ENCODE results near the gene XKR8. TPM values are rescaled to one million over a fixed set of nuclear protein-coding genes. Genes with fewer than 3 reads are reported as not detected.

Gene XKR8
- total RNA-seq, 1 donor from 2014 or later = 6.5 TPM

- DNase-seq (ENCODE audit: low read depth in 2 of 2) = no peak
Measured at GRCh38 chr1:27955076-27955475, 4.7 kb upstream of the XKR8 start.

GRCh38 chr1:27956761-27957160 lies 3.0 kb upstream of the XKR8 start:
- no peak for DNase-seq (ENCODE audit: low read depth in 2 of 2)

DNA sequence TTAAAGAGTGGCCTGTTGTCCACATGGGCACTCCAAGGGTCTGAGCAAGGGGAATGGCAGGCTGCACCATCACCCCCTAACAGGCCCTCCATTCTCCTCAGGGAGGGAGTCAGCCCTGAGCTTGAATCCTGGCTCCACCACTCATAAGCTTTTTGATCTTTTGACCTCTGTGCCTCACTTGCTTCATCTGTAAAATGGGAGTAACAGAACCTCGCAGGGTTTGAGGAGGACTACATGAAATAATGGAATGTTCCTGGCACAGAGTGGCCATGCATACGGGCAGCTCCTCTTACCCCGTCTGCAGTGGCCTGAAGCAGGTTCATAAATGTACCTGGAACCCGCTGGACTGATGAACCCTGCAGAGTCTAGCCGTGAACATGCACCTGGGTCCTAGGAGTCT lies 2.1 kb upstream of the XKR8 start:
- no peak for DNase-seq (ENCODE audit: low read depth in 2 of 2)

DNA sequence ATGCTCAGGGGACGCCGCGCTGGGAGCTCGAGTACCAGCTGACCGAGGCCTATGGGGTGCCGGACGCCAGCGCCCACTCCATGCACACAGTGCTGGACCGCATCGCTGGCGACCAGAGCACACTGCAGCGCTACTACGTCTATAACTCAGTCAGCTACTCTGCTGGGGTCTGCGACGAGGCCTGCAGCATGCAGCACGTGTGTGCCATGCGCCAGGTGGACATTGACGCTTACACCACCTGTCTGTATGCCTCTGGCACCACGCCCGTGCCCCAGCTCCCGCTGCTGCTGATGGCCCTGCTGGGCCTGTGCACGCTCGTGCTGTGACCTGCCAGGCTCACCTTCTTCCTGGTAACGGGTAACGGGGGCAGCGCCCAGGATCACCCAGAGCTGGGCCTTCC lies 1.3 kb upstream of the XKR8 start:
- no peak for DNase-seq (ENCODE audit: low read depth in 2 of 2)

- DNase-seq (ENCODE audit: low read depth in 2 of 2) = peak in 1 of 2 donors; percentile 24
Measured at GRCh38 chr1:27960762-27961645, 1.2 kb downstream of the XKR8 start.

DNA sequence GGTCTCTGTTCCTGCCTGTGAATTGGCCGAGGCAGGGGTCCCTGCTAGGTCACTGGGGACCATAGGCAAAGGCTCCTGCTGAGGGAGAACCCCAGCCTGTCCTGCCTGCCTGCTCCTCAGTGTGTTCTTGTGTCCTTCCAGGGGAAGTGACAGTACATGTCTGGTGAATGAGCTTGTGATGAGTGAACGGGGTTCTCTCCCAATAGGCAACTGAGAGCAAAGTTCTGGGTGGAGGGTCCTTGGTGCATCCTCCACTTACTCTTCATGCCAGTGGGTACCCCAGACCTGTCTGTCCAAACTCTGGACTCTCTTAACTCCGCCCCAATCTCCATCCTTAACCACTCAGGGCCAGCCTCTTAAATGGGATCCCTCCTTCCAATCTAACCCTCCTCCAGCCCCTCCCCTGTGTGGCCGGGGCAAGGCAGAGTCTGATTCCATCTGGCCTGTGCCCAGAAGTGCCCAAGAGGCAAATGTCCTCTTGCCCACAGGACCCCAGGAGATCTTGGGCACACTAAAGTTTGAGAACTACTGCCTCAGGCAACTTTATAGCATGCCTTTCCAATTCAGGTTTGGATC lies 2.0 kb downstream of the XKR8 start:
- no peak for DNase-seq (ENCODE audit: low read depth in 2 of 2)

GRCh38 chr1:27963393-27963792 lies 3.6 kb downstream of the XKR8 start:
- DNase-seq (ENCODE audit: low read depth in 2 of 2) = no peak

- DNase-seq (ENCODE audit: low read depth in 2 of 2) = no peak
Measured at GRCh38 chr1:27966402-27967105, 6.8 kb downstream of the XKR8 start.

DNA sequence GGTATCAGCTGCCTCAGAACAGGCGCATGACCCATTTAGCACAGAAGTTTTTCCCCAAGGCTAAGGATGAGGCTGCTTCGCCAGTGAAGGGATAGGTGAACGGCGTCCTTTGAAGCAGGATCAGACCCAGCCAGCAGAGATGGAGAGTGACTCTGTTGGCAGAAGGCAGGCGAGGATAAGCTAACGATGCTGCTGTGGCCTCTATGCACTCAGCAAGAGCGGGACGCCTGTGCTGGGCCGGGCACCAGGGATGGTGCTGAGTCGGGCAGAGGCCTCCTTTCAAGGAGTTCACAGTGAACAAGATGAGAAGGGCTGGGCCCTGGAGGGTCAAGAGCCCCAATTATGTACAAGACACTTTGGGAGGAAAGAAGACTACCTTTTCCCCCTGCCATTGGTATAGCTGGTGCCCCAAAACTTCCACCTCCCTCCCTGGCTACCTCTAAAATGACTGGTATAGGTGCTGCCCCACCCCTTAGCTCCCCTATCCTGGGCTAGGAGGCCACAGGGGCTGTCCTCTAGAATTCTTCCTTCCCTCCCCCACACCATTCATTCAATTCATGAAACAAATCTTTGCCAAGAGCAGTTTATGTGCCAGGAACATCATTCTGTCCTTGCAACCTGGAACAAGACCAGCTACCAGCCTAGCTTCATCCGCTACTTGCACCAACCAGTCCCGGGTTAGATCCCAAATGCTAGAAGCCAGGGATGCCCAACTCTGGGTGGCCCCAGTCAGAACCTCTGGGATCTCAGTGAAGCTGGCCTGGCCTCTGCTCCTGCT lies 7.5 kb downstream of the XKR8 start:
- no peak for DNase-seq (ENCODE audit: low read depth in 2 of 2)

GRCh38 chr1:27967884-27968466 lies 8.2 kb downstream of the XKR8 start:
- DNase-seq (ENCODE audit: low read depth in 2 of 2) = no peak

- no peak for DNase-seq (ENCODE audit: low read depth in 2 of 2)
Measured at GRCh38 chr1:27968692-27969091, 8.9 kb downstream of the XKR8 start.

DNA sequence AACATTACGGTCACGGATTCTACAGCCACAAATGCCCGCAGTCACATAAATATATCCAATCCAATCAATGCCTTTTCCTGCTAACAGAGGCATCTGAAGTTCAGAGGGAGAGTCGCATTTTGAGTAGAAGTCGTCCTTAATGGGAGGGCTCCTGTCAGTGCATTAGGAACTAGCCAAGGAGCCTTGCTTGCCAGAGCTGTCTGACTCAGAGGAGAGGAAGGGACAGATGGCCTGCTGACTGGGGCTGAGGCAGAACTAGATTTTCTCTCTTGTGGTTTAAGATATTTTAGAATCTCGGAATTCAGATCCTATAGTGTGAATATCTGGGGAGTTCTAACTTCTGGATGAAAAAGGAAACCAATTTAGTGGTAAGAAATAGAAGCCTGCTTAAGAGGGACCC lies 10.6 kb downstream of the XKR8 start:
- DNase-seq (ENCODE audit: low read depth in 2 of 2) = peak in 1 of 2 donors; percentile 51

DNA sequence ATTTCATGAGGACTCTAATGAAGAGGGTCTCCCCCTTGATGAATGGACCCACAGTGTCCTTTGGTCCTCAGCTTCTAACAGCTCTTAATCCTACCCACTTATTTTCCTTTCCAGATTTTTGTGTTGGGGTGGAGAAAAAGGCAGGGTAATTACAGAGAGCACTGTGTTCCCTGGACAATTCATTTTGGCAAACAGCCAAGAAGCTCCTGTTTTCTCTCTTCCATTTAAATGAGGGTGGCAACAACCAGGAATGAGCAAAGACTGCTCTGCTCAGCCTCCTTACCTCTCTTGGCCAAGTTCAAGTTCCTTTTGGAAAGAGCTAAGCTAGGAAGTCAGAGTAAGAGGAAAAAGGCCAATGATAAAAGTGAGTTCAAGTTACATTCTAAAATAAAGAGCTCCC lies 11.9 kb downstream of the XKR8 start:
- peak in 1 of 2 donors; percentile 43 for DNase-seq (ENCODE audit: low read depth in 2 of 2)

GRCh38 chr1:27972141-27972540 lies 12.4 kb downstream of the XKR8 start:
- no peak for DNase-seq (ENCODE audit: low read depth in 2 of 2)

DNA sequence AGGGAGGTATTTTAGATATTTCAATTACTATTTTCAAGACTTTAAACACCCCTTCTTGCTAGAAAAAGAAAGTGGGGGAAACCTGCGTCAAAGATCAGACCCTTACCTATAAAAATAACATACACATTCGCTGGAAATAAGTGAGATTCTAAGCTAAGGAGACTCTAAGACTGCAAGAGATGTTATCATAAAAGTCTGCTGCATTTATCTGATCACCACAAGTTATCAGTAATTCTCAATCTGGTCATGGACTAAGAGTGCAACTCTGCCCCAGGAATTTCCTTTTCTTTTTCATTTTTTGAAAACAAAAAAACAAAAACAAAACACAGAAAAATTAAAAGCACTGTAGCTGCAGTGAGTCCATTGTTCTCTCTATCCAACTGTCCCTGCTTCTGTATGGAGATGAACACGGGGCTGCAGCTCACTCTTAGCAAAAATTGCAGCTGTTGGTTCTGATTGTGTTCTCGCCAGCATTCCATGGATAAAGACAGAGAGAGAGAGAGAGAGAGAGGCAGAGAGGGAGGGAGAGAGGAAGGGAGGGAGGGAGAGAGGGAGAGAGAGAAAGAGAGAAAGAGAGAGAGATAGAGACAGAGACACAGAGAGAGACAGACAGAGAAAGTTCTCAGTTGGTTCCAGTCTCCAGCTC lies 14.1 kb downstream of the XKR8 start:
- no peak for DNase-seq (ENCODE audit: low read depth in 2 of 2)

DNA sequence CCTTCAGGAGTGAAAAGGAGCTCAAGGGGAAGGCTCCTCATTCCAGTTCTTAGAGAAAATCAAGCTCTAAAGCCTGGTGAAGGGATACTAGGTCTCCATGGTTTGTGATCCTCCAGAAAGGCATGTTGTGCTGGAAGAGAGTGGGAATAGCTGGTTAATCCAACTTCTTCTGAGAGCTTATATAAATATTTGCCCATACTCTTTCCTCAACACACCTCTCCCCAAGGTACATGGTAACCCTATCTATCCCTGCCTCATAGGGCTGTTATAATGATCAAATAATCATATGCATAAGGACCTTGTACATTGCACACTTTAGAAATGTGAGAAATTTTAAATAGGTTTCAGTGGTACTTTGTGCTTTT lies 14.6 kb downstream of the XKR8 start:
- no peak for DNase-seq (ENCODE audit: low read depth in 2 of 2)

- DNase-seq (ENCODE audit: low read depth in 2 of 2) = peak; percentile 40 to 74
Measured at GRCh38 chr1:27979151-27979858, 19.5 kb downstream of the XKR8 start.

DNA sequence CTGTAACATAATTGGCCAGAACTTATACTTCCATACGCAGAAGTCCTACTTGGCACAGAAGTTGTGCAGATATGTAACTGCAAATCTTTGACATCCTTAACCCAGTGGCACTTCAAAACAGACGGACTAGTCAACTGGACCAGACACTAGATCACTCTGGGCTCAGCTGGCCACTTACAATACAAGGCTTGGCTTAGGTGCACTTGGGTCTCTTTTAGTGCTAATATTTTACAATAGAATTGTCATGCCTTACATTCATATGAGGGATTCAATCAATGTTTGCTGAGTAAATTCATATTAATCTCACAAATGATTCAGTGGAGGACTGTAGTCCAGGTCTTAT lies 20.1 kb downstream of the XKR8 start:
- DNase-seq (ENCODE audit: low read depth in 2 of 2) = no peak

DNA sequence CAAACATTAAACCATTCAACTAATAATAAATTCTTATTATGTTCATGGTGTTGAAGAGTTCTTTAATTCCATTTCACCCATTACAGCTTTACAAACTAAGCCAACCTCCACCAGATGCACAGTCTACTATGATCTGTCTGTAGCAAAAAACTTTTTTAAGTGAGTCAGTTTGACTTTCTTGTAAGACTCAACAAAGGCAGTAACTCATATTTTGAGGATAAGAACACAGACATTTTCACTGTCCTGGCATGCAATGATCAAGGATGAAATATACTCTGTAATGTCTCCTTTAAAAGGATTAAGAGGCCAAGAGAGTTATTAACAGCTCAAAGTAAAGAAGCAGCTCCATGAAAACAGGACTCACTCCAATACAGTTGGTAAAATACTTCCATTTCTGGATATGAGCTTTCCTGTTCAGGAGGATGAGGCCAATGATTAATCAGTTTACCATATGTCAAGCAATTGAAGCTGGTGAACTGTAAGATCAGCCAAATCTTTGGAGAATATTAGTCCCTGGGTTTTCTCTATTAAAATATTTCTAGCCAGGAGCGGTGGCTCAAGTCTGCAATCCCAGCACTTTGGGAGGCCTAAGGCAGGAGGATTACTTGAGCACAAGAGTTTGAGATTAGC lies 20.6 kb downstream of the XKR8 start:
- DNase-seq (ENCODE audit: low read depth in 2 of 2) = no peak

GRCh38 chr1:27981145-27981544 lies 21.4 kb downstream of the XKR8 start:
- DNase-seq (ENCODE audit: low read depth in 2 of 2) = no peak
